Right lobe of liver (tissue), 6 donors: Measurements from ENCODE around the gene ITSN1. TPM values are rescaled to one million over a fixed set of nuclear protein-coding genes. Genes with fewer than 3 reads are reported as not detected.

Experiments used
- ATAC-seq, 4 donors: fragments of 200-7000 bp; cut with Tn5 transposase; one replicate each; pipeline ENCODE4 v1.9.1; 2020; ENCODE audit warnings: mild to moderate bottlenecking in 4 of 4, moderate library complexity in 4 of 4
- DNase-seq, 3 donors: peaks; one replicate each; pipeline ENCODE4 v3.0.0-alpha.2; 2020
- H3K27ac ChIP-seq, 3 donors: fragments of 200-600 bp; one replicate each; pipeline ENCODE4 v1.8.0; 2022
- H3K27me3 ChIP-seq, 2 donors: fragments of 200-600 bp; one replicate each; pipeline ENCODE4 v1.8.0; 2022
- H3K36me3 ChIP-seq, 4 donors: fragments of 200-600 bp; sonication (generic) in 1 of 4; one replicate each; pipeline versions ENCODE4 v1.5.1 to v1.8.0; 2017 to 2022; ENCODE audit warnings: control low read depth in 1 of 4
- H3K4me1 ChIP-seq, 4 donors: fragments of 200-600 bp; sonication (generic) in 1 of 4; one replicate each; pipeline versions ENCODE4 v1.5.1 to v1.8.0; 2017 to 2022; ENCODE audit warnings: control low read depth in 1 of 4
- H3K4me3 ChIP-seq, 3 donors: fragments of 200-600 bp; one replicate each; pipeline ENCODE4 v1.8.0; 2022
- H3K9me3 ChIP-seq, 4 donors: fragments of 200-600 bp; sonication (generic) in 1 of 4; one replicate each; pipeline versions ENCODE4 v1.5.1 to v1.8.0; 2017 to 2022; ENCODE audit warnings: control low read depth in 1 of 4
- CTCF ChIP-seq, 4 donors: fragments of 200-600 bp in 3 of 4; fragments of 450-650 bp in 1 of 4; IDR thresholded peaks; one replicate each; pipeline versions ENCODE4 v1.5.1 to v1.8.0; 2016 to 2022; ENCODE audit warnings: antibody characterized with exemption in 4 of 4, mild to moderate bottlenecking in 2 of 4
- POLR2A ChIP-seq: fragments of 450-650 bp; IDR thresholded peaks from one replicate; pipeline ENCODE4 v1.6.1; 2017; ENCODE audit warnings: antibody characterized with exemption, mild to moderate bottlenecking
- WGBS: methylation state at CpG from one replicate; pipeline ENCODE4 v1.1.6; 2018; ENCODE audit warnings: low coverage, low lambda C conversion rate; ENCODE audit not compliant: insufficient coverage; ENCODE audit errors: missing lambda C conversion rate; 5-methylcytosine and 5-hydroxymethylcytosine counted together
- intact Hi-C, 2 donors: fragments of 100-400 bp; cut with DNase I; formaldehyde crosslinking; loops; one replicate each; pipeline versions ENCODE4 v1.11.2 to v1.14.1; 2022
- total RNA-seq, 6 experiments: library from RNA; depleted of rRNA in 2 of 6; stranded (reverse); fragments of >200 nt in 2 of 6; fragmentation: NEBNext Ultra II Directional in 3 of 6; extraction: Animal tissue kit (Norgen Biotek cat#: 25700) in 3 of 6; gene quantifications; one replicate each; pipeline versions ENCODE4 v1.1.0 to v1.2.4, GENCODE V29; 2016 to 2023
- donor health status: DM: no; HTN: yes; CAD: no.
- donor health status: DM: no; HTN: no; CAD: no.
- donor health status: DM: no; HTN: no; CAD: no.
- donor health status: DM: no; HTN: yes; CAD: no.
- donor health status: DM: no; HTN: yes; CAD: no.

Gene ITSN1
- total RNA-seq, 6 experiments from 2014 or later: 27.8 to 63.1 (median 33.8) TPM

- ATAC-seq (no peak), DNase-seq (no peak)
- intact Hi-C loops: no loop called here
- 80% methylated on average over 3 of the region's 4 CpGs for WGBS
- Histone ChIP-seq H3K4me3 (no peak overlapping the region), H3K27ac (no peak overlapping the region), H3K9me3 (no peaks in the 10 kb centered on the region), H3K4me1 (no peaks in the 10 kb centered on the region), H3K36me3 (no peaks in the 10 kb centered on the region), H3K27me3 (no peaks in the 10 kb centered on the region)
- no peak for TF ChIP-seq CTCF (IDR thresholded peaks at IDR 0.05)
- no peak for TF ChIP-seq POLR2A
Observed at GRCh38 chr21:33870768-33871167, 228.5 kb downstream of the ITSN1 start.

GRCh38 chr21:33871171-33871570, 228.9 kb downstream of the ITSN1 start:
- ATAC-seq: no peak
- no peak for TF ChIP-seq POLR2A
- no peak for TF ChIP-seq CTCF (IDR thresholded peaks at IDR 0.05)
- Histone ChIP-seq H3K4me3 (no peak overlapping the region), H3K9me3 (no peaks in the 10 kb centered on the region), H3K4me1 (no peaks in the 10 kb centered on the region), H3K27ac (no peak overlapping the region), H3K27me3 (no peaks in the 10 kb centered on the region), H3K36me3 (no peaks in the 10 kb centered on the region)
- DNase-seq: no peak
- intact Hi-C loops: no loop called here
- 86% methylated on average over 5 of the region's 5 CpGs for WGBS

GRCh38 chr21:33872881-33873515, 230.7 kb downstream of the ITSN1 start:
- Histone ChIP-seq H3K27ac (no peak overlapping the region), H3K36me3 (no peaks in the 10 kb centered on the region), H3K27me3 (no peaks in the 10 kb centered on the region), H3K9me3 (no peaks in the 10 kb centered on the region), H3K4me3 (no peak overlapping the region), H3K4me1 (no peaks in the 10 kb centered on the region)
- DNase-seq: no peak
- TF ChIP-seq POLR2A: no peak
- no peak for TF ChIP-seq CTCF (IDR thresholded peaks at IDR 0.05)
- intact Hi-C loops: no loop called here
- WGBS: 94% methylated on average over 2 of the region's 4 CpGs
- ATAC-seq: no peak

GRCh38 chr21:33874161-33874560, 231.9 kb downstream of the ITSN1 start:
- no peak overlapping the region for H3K27ac ChIP-seq
- ATAC-seq: no peak
- no peak for DNase-seq
- intact Hi-C loops: no loop called here
- H3K4me1 ChIP-seq: no peaks in the 10 kb centered on the region
- TF ChIP-seq CTCF (IDR thresholded peaks at IDR 0.05) (no peak), POLR2A (no peak)
- H3K4me3 ChIP-seq: no peak overlapping the region
- no peaks in the 10 kb centered on the region for H3K36me3 ChIP-seq
- no peaks in the 10 kb centered on the region for H3K27me3 ChIP-seq
- no peaks in the 10 kb centered on the region for H3K9me3 ChIP-seq
- no CpG with 5 or more reads among the region's 7 CpGs for WGBS
